Hepatocyte (in vitro differentiated cells): ENCODE measurements around the gene TNS3. TPM values are rescaled to one million over a fixed set of nuclear protein-coding genes. Genes with fewer than 3 reads are reported as not detected.

Experiments
- DNase-seq: peaks from one replicate; pipeline ENCODE4 v3.0.0-alpha.2; 2016; ENCODE audit warnings: low spot score
- H2AFZ ChIP-seq: fragments of 200-600 bp; sonication (generic); 2 replicates; pipeline ENCODE4 v1.6.0; 2016; ENCODE audit warnings: antibody characterized with exemption, mild to moderate bottlenecking
- H3K27ac ChIP-seq: fragments of 200-600 bp; sonication (generic); 2 replicates; pipeline ENCODE4 v1.5.1; 2016; ENCODE audit warnings: mild to moderate bottlenecking
- H3K27me3 ChIP-seq: fragments of 200-600 bp; sonication (generic); 2 replicates; pipeline ENCODE4 v1.6.1; 2016
- H3K36me3 ChIP-seq: fragments of 200-600 bp; sonication (generic); replicated peaks from 2 replicates; pipeline ENCODE4 v1.5.1; 2016; ENCODE audit warnings: low read depth; ENCODE audit not compliant: insufficient read depth
- H3K4me1 ChIP-seq: fragments of 200-600 bp; sonication (generic); 2 replicates; pipeline ENCODE4 v1.5.1; 2016; ENCODE audit warnings: mild to moderate bottlenecking, moderate library complexity; ENCODE audit not compliant: insufficient read depth
- H3K4me2 ChIP-seq: fragments of 200-600 bp; sonication (generic); 2 replicates; pipeline ENCODE4 v1.6.0; 2016
- H3K4me3 ChIP-seq: fragments of 200-600 bp; sonication (generic); 2 replicates; pipeline ENCODE4 v1.5.1; 2016; ENCODE audit warnings: mild to moderate bottlenecking
- H3K79me2 ChIP-seq: fragments of 200-600 bp; sonication (generic); 2 replicates; pipeline ENCODE4 v1.6.0; 2017; ENCODE audit warnings: mild to moderate bottlenecking
- H3K9me2 ChIP-seq: fragments of 200-600 bp; sonication (generic); replicated peaks from 2 replicates; pipeline ENCODE4 v1.6.0; 2017; ENCODE audit warnings: mild to moderate bottlenecking; ENCODE audit not compliant: insufficient read depth
- H3K9me3 ChIP-seq: fragments of 200-600 bp; sonication (generic); 2 replicates; pipeline ENCODE4 v1.5.1; 2016; ENCODE audit warnings: low read depth, mild to moderate bottlenecking
- H4K20me1 ChIP-seq: fragments of 200-600 bp; sonication (generic); 2 replicates; pipeline ENCODE4 v1.6.0; 2016; ENCODE audit warnings: mild to moderate bottlenecking; ENCODE audit not compliant: insufficient read depth, poor library complexity, severe bottlenecking
- CTCF ChIP-seq: fragments of 200-600 bp; sonication (generic); IDR thresholded peaks from 2 replicates; pipeline ENCODE4 v1.5.1; 2016; ENCODE audit warnings: antibody characterized with exemption, mild to moderate bottlenecking; ENCODE audit not compliant: poor library complexity
- EZH2 ChIP-seq: fragments of 200-600 bp; sonication (generic); IDR thresholded peaks from 2 replicates; pipeline ENCODE4 v1.6.1; 2016; ENCODE audit warnings: antibody characterized with exemption, mild to moderate bottlenecking, borderline replicate concordance
- EZH2phosphoT487 ChIP-seq: fragments of 200-600 bp; sonication (generic); IDR thresholded peaks from one replicate; pipeline ENCODE4 v1.6.1; 2018; ENCODE audit warnings: antibody characterized with exemption, mild to moderate bottlenecking, low read depth, moderate library complexity; ENCODE audit not compliant: unreplicated experiment, severe bottlenecking
- WGBS: methylation state at CpG from one replicate; pipeline ENCODE4 v1.1.6; 2016; ENCODE audit warnings: low lambda C conversion rate; ENCODE audit errors: missing lambda C conversion rate; 5-methylcytosine and 5-hydroxymethylcytosine counted together
- polyA plus RNA-seq: library from polyadenylated mRNA; unstranded; fragments of >200 nt; fragmentation: Nextera tagmentation; extraction: Ambion mirVana; gene quantifications from 2 replicates; pipeline ENCODE4 v1.2.1, GENCODE V29; 2016
- total RNA-seq: library from RNA; depleted of rRNA; stranded (reverse); fragments of >200 nt; gene quantifications from 2 replicates; pipeline ENCODE4 v1.2.3, GENCODE V29; 2014

The TNS3 gene
- total and polyA plus RNA-seq, 2 experiments from 2014 or later, result 30.0 to 73.3 TPM

GRCh38 chr7:47226696-47227095 is 355.2 kb downstream of the TNS3 start:
- Histone ChIP-seq H3K27me3 (no peaks in the 10 kb centered on the region), H3K27ac (no peak overlapping the region), H3K36me3 (no peaks in the 10 kb centered on the region), H2AFZ (no peak overlapping the region), H3K9me3 (no peaks in the 10 kb centered on the region), H3K4me3 (no peak overlapping the region), H4K20me1 (no peaks in the 10 kb centered on the region), H3K9me2 (no peaks in the 10 kb centered on the region), H3K4me2 (no peak overlapping the region), H3K79me2 (no peaks in the 10 kb centered on the region), H3K4me1 (peaks cover 3% of the 10 kb centered on the region)
- no peak for DNase-seq
- no peak for TF ChIP-seq CTCF
- 93% methylated on average over 5 of the region's 5 CpGs for WGBS

GRCh38 chr7:47225387-47226131 is 356.4 kb downstream of the TNS3 start:
- 69% methylated on average over 3 of the region's 3 CpGs for WGBS
- DNase-seq, result no peak
- H3K79me2 ChIP-seq, result no peaks in the 10 kb centered on the region

More at GRCh38 chr7:47225387-47226131, 356.4 kb downstream of the TNS3 start:
- TF ChIP-seq EZH2phosphoT487 (no peak), CTCF (no peak), EZH2 (no peak)
- H3K4me3 ChIP-seq, result no peak overlapping the region
- no peaks in the 10 kb centered on the region for H3K9me2 ChIP-seq
- H3K4me2 ChIP-seq, result no peak overlapping the region
- H3K9me3 ChIP-seq, result no peaks in the 10 kb centered on the region
- no peaks in the 10 kb centered on the region for H3K36me3 ChIP-seq
- peaks cover 3% of the 10 kb centered on the region for H3K4me1 ChIP-seq
- H4K20me1 ChIP-seq, result no peaks in the 10 kb centered on the region
- no peak overlapping the region for H3K27ac ChIP-seq
- H2AFZ ChIP-seq, result no peak overlapping the region
- H3K27me3 ChIP-seq, result no peaks in the 10 kb centered on the region
